NCI-H345 (cell line): Measurements from ENCODE around the gene GAS2L1.

Source experiments
- DNase-seq: peaks from one replicate; lab custom pipeline; 2025; lab: John Stamatoyannopoulos, UW

GAS2L1 gene

GRCh38 chr22:29306175-29306834, at the start of gene GAS2L1:
GAS2L1 (plus strand) TSS chr22:29306650; CDS start chr22:29308106, 1,456 bp downstream.
- DNase-seq = peak; percentile 64

- DNase-seq = no peak
Observed at GRCh38 chr22:29257751-29258181, 48.7 kb upstream of the GAS2L1 start.

- no peak for DNase-seq
Observed at GRCh38 chr22:29258407-29259252, 47.8 kb upstream of the GAS2L1 start.

- no peak for DNase-seq
Observed at GRCh38 chr22:29259253-29259899, 47.1 kb upstream of the GAS2L1 start.

- no peak for DNase-seq
Observed at GRCh38 chr22:29260031-29260560, 46.4 kb upstream of the GAS2L1 start.

- no peak for DNase-seq
Observed at GRCh38 chr22:29260601-29261315, 45.7 kb upstream of the GAS2L1 start.

- DNase-seq = no peak
Observed at GRCh38 chr22:29263791-29264276, 42.6 kb upstream of the GAS2L1 start.

GRCh38 chr22:29265305-29265704, 41.1 kb upstream of the GAS2L1 start:
- no peak for DNase-seq

GRCh38 chr22:29265929-29266328, 40.5 kb upstream of the GAS2L1 start:
- no peak for DNase-seq

- DNase-seq = no peak
Observed at GRCh38 chr22:29266564-29267461, 39.6 kb upstream of the GAS2L1 start.

GRCh38 chr22:29267462-29267857, 39.0 kb upstream of the GAS2L1 start:
- DNase-seq = no peak

- DNase-seq = peak; percentile 89
Observed at GRCh38 chr22:29267858-29268510, 38.5 kb upstream of the GAS2L1 start, which contains the start of the genes EWSR1 and RHBDD3. EWSR1 (plus strand) TSS chr22:29268268; CDS start chr22:29268337, 69 bp downstream. RHBDD3 (minus strand) TSS chr22:29267981; CDS start chr22:29265626, 2,355 bp downstream.

GRCh38 chr22:29268511-29269229, 37.8 kb upstream of the GAS2L1 start:
- peak; percentile 32 for DNase-seq

GRCh38 chr22:29269230-29269604, 37.2 kb upstream of the GAS2L1 start:
- DNase-seq = no peak

GRCh38 chr22:29269731-29270474, 36.5 kb upstream of the GAS2L1 start:
- DNase-seq = no peak

- DNase-seq = no peak
Observed at GRCh38 chr22:29270475-29271271, 35.8 kb upstream of the GAS2L1 start.

- no peak for DNase-seq
Observed at GRCh38 chr22:29272624-29273023, 33.8 kb upstream of the GAS2L1 start.

GRCh38 chr22:29275167-29275566, 31.3 kb upstream of the GAS2L1 start:
- DNase-seq = no peak
